ENCODE measurements around the gene GPER1.
"Not testable (repeated sequence)": the region's sequence is repeated elsewhere in the genome, so short reads cannot be mapped to it uniquely, and the experiment has no call there.

Gene GPER1

GRCh38 chr7:1106063-1106792 is 18.3 kb downstream of the GPER1 start:
- no peak for DNase-seq

- no peak for DNase-seq
These were observed 19.0 kb downstream of the GPER1 start for GRCh38 chr7:1106793-1107421.

GRCh38 chr7:1108264-1108920 is 20.5 kb downstream of the GPER1 start:
- DNase-seq, result no peak

GRCh38 chr7:1109581-1110310 is 21.8 kb downstream of the GPER1 start:
- DNase-seq, result no peak

- DNase-seq, result no peak
These were observed 22.4 kb downstream of the GPER1 start for GRCh38 chr7:1110358-1110757.

GRCh38 chr7:1111156-1111555 is 23.2 kb downstream of the GPER1 start:
- DNase-seq, result no peak

- no peak for DNase-seq
These were observed 24.2 kb downstream of the GPER1 start for GRCh38 chr7:1112109-1112508.

- no peak for DNase-seq
These were observed 25.0 kb downstream of the GPER1 start for GRCh38 chr7:1112625-1113547.

- DNase-seq, result no peak
These were observed 25.6 kb downstream of the GPER1 start for GRCh38 chr7:1113548-1113885.

- no peak for DNase-seq
These were observed 26.2 kb downstream of the GPER1 start for GRCh38 chr7:1114088-1114487.

GRCh38 chr7:1114505-1114904 is 26.6 kb downstream of the GPER1 start:
- no peak for DNase-seq

GRCh38 chr7:1115171-1116045 is 27.5 kb downstream of the GPER1 start:
- not testable (repeated sequence) for DNase-seq

GRCh38 chr7:1116383-1117008 is 28.6 kb downstream of the GPER1 start:
- DNase-seq, result not testable (repeated sequence)

- DNase-seq, result no peak
These were observed 29.5 kb downstream of the GPER1 start for GRCh38 chr7:1117321-1117928.

GRCh38 chr7:1119201-1119600 is 31.3 kb downstream of the GPER1 start:
- DNase-seq, result no peak

GRCh38 chr7:1120791-1121190 is 32.9 kb downstream of the GPER1 start:
- DNase-seq, result no peak

- DNase-seq, result no peak
These were observed 33.6 kb downstream of the GPER1 start for GRCh38 chr7:1121476-1121875.

GRCh38 chr7:1121886-1122831 is 34.2 kb downstream of the GPER1 start:
- DNase-seq, result no peak

GRCh38 chr7:1122832-1123501 is 35.1 kb downstream of the GPER1 start:
- DNase-seq, result no peak

Measured in NCI-H446 treated with DMSO at 0.1 percent for 48 hours (cell line).